Neural crest cell (in vitro differentiated cells): ENCODE results near the gene RNF14. TPM values are rescaled to one million over a fixed set of nuclear protein-coding genes. Genes with fewer than 3 reads are reported as not detected.

Experiments used
- DNase-seq: peaks from one replicate; pipeline ENCODE4 v3.0.0; 2021; ENCODE audit warnings: low read depth, mixed read lengths, low spot score
- H3K27ac Mint-ChIP-seq: one replicate; pipeline ENCODE4 v1.8.0; 2021; ENCODE audit warnings: mild to moderate bottlenecking, mixed read lengths; ENCODE audit not compliant: unreplicated experiment
- H3K27me3 Mint-ChIP-seq: 2 replicates; pipeline ENCODE4 v1.8.0; 2021; ENCODE audit warnings: low read depth, mild to moderate bottlenecking, mixed read lengths
- H3K36me3 Mint-ChIP-seq: 2 replicates; pipeline ENCODE4 v1.8.0; 2021; ENCODE audit warnings: low read depth, mild to moderate bottlenecking, mixed read lengths
- H3K4me1 Mint-ChIP-seq: 2 replicates; pipeline ENCODE4 v1.8.0; 2021; ENCODE audit warnings: mixed read lengths
- H3K4me3 Mint-ChIP-seq: one replicate; pipeline ENCODE4 v1.8.0; 2021; ENCODE audit warnings: mild to moderate bottlenecking, mixed read lengths
- H3K9me3 Mint-ChIP-seq: 2 replicates; pipeline ENCODE4 v1.8.0; 2021; ENCODE audit warnings: mixed read lengths
- CTCF ChIP-seq: fragments of 200-600 bp; sonication (generic); conservative IDR thresholded peaks from 2 replicates; pipeline ENCODE4 v1.5.0; 2021; ENCODE audit warnings: antibody characterized with exemption, mild to moderate bottlenecking
- total RNA-seq: library from RNA; stranded (reverse); gene quantifications from 2 replicates; pipeline ENCODE4 v1.2.1, GENCODE V29; 2021

RNF14 gene
- total RNA-seq, 1 donor from 2014 or later = 41.4 TPM

- H3K4me3 Mint-ChIP-seq = no peak overlapping the region
- H3K36me3 Mint-ChIP-seq = no peaks in the 10 kb centered on the region
- no peak for DNase-seq
These were observed 11.4 kb upstream of the RNF14 start for GRCh38 chr5:141957367-141957996.

GRCh38 chr5:141958113-141958512, 10.8 kb upstream of the RNF14 start, which contains the start of gene PCDH12:
Gene PCDH12 (minus strand): TSS chr5:141958202. CDS start chr5:141957851, 351 bp downstream.
- no peaks in the 10 kb centered on the region for H3K27me3 Mint-ChIP-seq
- DNase-seq = no peak
- peak within 1 kb of the TSS; percentile 18 for H3K4me3 Mint-ChIP-seq
- H3K27ac Mint-ChIP-seq = peak within 1 kb of the TSS; percentile 80
- TF ChIP-seq CTCF = no peak
- H3K9me3 Mint-ChIP-seq = no peaks in the 10 kb centered on the region
- H3K4me1 Mint-ChIP-seq = peaks cover 31% of the 10 kb centered on the region
- H3K36me3 Mint-ChIP-seq = no peaks in the 10 kb centered on the region

More at GRCh38 chr5:141957367-141957996, 11.4 kb upstream of the RNF14 start:
- Mint-ChIP-seq H3K4me1 (peaks cover 33% of the 10 kb centered on the region), H3K9me3 (no peaks in the 10 kb centered on the region), H3K27ac (peak overlapping the region; percentile 80), H3K27me3 (no peaks in the 10 kb centered on the region)
- no peak for TF ChIP-seq CTCF

- H3K4me1 Mint-ChIP-seq = peaks cover 31% of the 10 kb centered on the region
- no peaks in the 10 kb centered on the region for H3K36me3 Mint-ChIP-seq
- no peaks in the 10 kb centered on the region for H3K27me3 Mint-ChIP-seq
- TF ChIP-seq CTCF = no peak
- DNase-seq = no peak
- no peaks in the 10 kb centered on the region for H3K9me3 Mint-ChIP-seq
- no peak overlapping the region for H3K27ac Mint-ChIP-seq
- peak overlapping the region; percentile 18 for H3K4me3 Mint-ChIP-seq
These were observed 10.2 kb upstream of the RNF14 start for GRCh38 chr5:141958546-141959172.

- Mint-ChIP-seq H3K4me3 (no peak overlapping the region), H3K4me1 (peaks cover 31% of the 10 kb centered on the region), H3K9me3 (no peaks in the 10 kb centered on the region), H3K27ac (no peak overlapping the region), H3K36me3 (no peaks in the 10 kb centered on the region), H3K27me3 (no peaks in the 10 kb centered on the region)
- DNase-seq = no peak
- TF ChIP-seq CTCF = no peak
These were observed 8.9 kb upstream of the RNF14 start for GRCh38 chr5:141960018-141960417.

GRCh38 chr5:141960449-141961323, 8.2 kb upstream of the RNF14 start:
- H3K4me3 Mint-ChIP-seq = no peak overlapping the region
- peak; percentile 91 for TF ChIP-seq CTCF
- H3K27ac Mint-ChIP-seq = peak overlapping the region; percentile 46
- H3K4me1 Mint-ChIP-seq = peaks cover 31% of the 10 kb centered on the region
- no peaks in the 10 kb centered on the region for H3K9me3 Mint-ChIP-seq
- DNase-seq = peak; percentile 97
- H3K27me3 Mint-ChIP-seq = no peaks in the 10 kb centered on the region
- no peaks in the 10 kb centered on the region for H3K36me3 Mint-ChIP-seq
